Left cardiac atrium (tissue), 4 donors: ENCODE data around the gene RHBDL1. TPM values are rescaled to one million over a fixed set of nuclear protein-coding genes. Genes with fewer than 3 reads are reported as not detected.
A peak's percentile ranks its signal among the peaks of the same experiment; 100 is the strongest.

Experiments
- ATAC-seq, 2 donors: fragments of 200-7000 bp; cut with Tn5 transposase; one replicate each; pipeline ENCODE4 v1.9.1; 2020; ENCODE audit warnings: mild to moderate bottlenecking in 2 of 2, moderate library complexity in 2 of 2
- DNase-seq: peaks from one replicate; pipeline ENCODE4 v3.0.0-alpha.2; 2020
- intact Hi-C, 2 donors: fragments of 100-400 bp; cut with DNase I; formaldehyde crosslinking; loops; one replicate each; pipeline versions ENCODE4 v1.14.1 to v1.15.1; 2022 to 2023
- total RNA-seq, 2 donors: library from RNA; stranded (reverse); fragmentation: NEBNext Ultra II Directional; extraction: Animal tissue kit (Norgen Biotek cat#: 25700); gene quantifications; one replicate each; pipeline ENCODE4 v1.2.1, GENCODE V29; 2021
- donor health status: DM: no; HTN: yes; CAD: no.
- donor health status: DM: no; HTN: yes; CAD: no; lungs with severe emphysema.
- donor health status: DM: yes; HTN: yes; CAD: no.
- donor health status: Dilated cardiomyopathy.

RHBDL1 gene
- total RNA-seq, 2 donors from 2014 or later = 1.2 TPM

DNA sequence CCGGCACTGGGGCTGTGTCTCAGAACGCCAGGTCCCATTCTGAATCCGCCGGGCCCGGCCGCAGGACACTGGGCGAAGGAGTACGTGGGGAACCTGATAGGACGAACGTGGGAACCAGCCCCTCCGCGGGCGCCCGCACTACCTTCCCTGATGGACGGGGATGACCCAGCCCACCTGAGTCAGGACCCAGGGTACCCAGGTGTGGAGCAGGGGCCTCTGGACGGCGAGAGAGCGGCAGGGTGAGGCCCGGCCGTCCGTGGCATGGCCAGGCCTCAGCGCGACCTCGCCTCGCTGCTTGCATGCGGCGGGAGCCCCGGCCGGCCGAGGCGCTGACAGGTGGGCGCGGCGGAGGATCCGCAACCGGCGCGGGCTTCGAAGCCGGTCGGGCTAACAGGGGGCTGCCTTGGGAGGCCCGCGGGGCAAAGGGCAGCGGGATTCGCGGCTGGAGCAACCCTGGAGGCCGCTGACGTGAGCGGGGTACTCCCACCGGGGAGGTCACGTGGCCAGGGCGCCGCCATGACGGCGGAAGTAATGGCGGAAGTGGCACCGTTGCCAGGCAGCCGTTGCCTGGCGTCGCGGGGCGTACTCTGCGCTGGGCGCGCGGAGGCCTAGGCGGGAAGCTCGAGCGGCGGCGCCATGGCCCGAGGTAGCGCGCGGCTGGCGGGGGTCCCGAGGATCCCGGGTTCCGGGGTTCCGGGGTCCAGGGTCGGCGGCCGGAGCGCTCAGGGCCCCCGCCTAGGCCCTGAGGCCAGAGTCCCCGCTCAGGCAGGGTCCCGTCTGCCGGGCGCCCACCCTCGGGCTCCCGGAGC, 26.5 kb upstream of the RHBDL1 start, which contains the start of gene WDR90:
Gene WDR90, plus strand, starts transcription at position 585 of the 809 bp plus-strand sequence. Its CDS starts 52 bp downstream, at position 637.
- ATAC-seq (peak; percentile 93 to 94), DNase-seq (peak; percentile 97)
- intact Hi-C loops = no loop called here

DNA sequence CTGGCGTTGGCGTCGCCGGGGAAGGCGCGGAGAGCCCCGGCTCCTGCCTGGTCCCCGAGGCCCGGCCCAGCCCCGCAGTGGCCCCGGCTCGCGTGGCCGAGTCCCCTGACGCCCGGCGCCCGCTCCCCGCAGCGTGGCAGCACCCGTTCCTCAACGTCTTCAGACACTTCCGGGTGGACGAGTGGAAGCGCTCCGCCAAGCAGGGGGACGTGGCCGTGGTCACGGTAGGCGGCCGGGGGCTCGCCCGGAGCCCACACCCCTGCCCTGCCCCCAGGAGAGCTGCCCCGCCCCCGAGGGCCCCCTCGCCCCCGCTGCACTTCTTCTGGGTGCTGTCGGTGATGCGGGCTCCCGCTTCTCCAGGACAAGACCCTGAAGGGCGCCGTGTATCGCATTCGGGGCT, 25.8 kb upstream of the RHBDL1 start:
- DNase-seq (no peak), ATAC-seq (peak; percentile 1 to 2)
- intact Hi-C loops = no loop called here

DNA sequence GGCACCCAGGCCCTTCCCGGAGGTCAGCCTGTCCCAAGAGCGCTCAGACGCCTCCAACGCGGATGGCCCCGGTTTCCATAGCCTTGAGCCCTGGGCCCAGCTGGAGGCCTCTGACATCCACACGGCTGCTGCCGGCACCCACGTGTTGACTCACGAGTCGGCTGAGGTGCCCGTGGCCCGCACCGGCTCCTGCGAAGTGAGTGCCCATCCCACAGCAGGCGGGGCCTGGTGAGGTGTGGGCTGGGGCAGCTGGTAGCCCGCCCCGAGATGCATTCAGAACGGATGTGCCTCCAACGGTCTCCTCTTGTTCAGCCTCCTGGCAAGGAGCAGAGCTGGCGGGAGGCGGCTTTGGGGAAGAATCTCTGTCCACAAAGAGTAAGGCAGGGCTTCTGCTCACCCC, 23.6 kb upstream of the RHBDL1 start:
- ATAC-seq (no peak), DNase-seq (no peak)
- intact Hi-C loops = no loop called here

DNA sequence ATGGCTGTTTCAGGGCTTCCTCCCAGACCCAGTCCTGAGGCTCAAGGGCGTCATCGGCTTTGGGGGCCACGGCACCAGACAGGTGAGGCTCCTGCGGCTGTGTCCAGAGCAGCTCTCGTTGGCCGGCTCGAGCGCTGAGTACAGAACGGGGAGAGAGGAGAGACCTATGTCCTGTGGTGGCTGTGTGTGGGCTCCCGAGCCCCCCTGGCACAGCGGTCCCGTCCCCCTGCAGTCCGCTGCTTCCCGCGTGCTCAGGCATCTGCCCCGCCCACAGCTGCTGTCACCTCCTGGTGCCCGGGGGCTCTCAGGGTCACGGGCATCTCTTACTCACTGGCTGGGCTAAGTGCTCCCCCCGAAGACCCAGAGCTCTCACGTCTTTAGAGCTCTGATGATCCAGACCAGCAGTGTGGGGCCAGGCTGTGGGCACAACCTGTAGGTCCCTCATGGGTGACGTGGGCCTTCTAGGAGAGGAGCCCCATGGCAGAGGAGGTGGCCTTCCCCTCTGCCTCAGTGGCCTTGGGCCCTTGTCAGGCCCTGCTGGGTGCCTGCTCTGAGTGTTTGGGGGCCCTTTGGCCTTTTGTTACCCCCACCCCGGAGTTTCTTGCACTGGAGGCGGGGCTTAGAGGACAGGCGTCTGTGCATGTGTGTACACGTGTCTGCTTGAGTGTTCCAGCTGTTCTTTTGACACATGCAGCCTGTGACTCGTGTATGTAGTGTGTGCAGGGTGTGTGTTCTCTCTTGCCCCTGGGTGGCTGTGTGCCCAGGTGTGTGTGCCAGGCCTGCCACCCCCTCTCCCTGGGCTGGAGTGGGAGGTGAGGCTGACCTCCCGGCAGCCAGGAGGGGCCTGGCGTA, 22.8 kb upstream of the RHBDL1 start:
- no peak for ATAC-seq
- DNase-seq = no peak
- intact Hi-C loops = no loop called here

DNA sequence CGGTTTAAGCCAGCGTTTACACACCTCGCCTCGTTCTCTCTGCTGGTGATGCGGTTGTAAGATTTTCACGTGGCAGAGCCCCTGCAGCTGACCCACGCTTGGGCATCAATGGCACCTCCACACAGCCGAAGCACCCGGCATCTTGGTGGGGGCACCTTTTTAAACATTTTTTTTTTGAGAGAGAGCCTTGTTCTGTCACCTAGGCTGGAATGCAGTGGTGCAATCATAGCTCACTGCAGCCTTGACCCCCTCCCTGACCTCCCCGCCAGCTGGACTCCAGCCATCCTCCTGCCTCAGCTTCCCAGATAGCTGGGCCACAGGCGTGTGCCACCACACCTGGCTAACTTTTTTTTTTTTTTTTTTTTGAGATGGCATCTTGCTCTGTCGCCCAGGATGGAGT, 21.4 kb upstream of the RHBDL1 start:
- no peak for ATAC-seq
- intact Hi-C loops = no loop called here
- DNase-seq = no peak

DNA sequence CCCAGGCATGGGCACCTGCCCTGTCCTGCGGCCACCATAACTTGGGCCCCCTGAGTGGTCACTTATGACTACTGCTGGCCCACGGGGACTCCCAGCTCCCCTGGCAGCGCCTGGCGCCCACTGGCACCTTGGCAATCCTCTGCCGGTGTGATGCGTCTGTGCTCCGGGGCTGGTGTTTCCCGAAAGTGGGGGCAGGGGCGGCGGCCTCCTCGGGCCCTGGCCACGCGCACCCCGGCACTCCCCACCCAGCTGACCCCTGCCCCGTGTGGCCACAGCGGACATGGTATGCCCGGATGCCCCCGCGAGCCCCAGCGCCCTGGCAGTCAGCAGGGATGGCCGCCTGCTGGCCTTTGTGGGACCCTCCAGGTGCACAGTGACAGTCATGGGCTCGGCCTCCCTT, 18.0 kb upstream of the RHBDL1 start:
- ATAC-seq (no peak), DNase-seq (no peak)
- intact Hi-C loops = no loop called here

DNA sequence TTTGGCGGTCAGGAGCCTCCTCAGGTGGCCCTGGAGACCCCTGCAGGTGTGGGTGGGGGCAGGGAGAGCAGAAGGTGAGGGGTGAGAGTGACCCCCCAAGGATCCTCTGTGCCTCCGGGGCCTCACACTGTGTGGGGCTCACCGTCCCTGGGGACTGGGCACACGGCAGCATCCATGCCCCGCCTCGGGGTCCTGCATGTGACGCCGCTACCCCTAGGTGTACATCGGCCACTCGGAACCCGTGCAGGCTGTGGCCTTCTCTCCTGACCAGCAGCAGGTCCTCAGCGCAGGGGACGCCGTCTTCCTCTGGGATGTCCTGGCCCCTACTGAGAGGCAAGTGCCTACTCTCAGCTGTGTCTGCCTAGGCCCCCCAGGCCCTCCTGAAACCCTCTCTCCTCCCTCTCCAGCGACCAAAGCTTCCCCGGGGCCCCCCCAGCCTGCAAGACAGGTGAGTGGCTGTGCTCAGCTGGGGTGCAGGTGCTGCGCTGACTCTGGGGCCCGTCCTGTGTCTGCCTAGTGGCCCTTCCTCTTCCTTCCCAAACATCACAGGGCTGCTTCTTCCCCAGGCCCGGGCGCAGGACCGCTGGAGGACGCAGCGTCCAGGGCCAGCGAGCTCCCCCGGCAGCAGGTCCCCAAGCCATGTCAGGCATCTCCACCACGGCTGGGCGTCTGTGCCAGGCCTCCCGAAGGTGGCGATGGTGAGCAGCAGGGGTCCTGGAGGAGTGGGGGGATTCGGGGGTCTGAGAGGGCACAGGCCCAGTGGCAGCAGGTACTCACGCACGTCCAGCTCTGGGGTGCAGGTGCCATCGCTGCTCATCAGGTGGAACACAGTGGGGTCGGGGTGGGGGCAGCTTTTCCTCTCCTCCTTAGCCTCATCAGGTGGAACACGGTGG, 16.5 kb upstream of the RHBDL1 start:
- intact Hi-C loops = no loop called here

DNA sequence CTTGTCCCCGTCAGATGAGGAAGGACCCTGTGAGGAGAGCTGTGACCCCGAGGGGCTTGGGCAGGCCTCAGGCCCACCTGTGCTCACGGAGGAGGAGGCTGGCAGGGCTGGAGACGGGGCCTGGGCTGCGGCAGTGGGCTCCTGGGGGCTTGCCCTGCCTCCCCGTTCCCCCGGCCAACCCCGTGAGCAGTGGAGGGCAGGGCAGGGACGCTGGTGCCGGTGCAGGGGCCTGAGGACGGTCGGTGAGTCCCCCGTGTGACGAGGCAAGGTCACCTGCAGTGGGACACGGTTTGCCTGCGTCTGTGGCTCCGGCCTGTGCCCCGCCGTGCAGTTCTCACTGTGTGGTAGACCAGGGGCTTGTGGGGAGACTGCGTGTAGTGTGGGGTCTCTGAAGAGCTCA, 15.9 kb upstream of the RHBDL1 start:
- no peak for ATAC-seq
- no peak for DNase-seq
- intact Hi-C loops = loop anchor here in 1 of 2 donors (5.0 kb wide), 1 partner anchor 87 kb away; no protein-coding TSS in a partner anchor

More for the DNA sequence above, 16.5 kb upstream of the RHBDL1 start:
- ATAC-seq (no peak), DNase-seq (no peak)

DNA sequence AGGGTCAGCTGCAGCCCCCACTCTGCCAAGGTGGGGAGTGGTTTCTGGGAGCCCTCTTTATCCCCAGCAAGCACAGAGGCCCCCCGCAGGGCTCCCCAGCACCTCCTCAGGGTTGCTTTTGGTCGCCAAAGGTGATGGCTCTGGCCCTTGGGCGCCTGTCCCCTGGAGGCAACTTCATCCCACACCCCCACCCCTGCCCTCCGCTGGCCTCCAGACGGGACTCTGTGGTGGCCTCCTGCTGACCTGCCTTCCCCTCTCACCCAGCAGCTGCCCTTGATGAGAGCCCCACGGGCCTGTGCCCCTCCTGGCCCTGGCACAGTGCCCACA, 15.4 kb upstream of the RHBDL1 start:
- ATAC-seq (peak in 1 of 2 donors; percentile 1), DNase-seq (no peak)
- intact Hi-C loops = loop anchor here in 1 of 2 donors (5.0 kb wide), 1 partner anchor 88 kb away; no protein-coding TSS in a partner anchor

DNA sequence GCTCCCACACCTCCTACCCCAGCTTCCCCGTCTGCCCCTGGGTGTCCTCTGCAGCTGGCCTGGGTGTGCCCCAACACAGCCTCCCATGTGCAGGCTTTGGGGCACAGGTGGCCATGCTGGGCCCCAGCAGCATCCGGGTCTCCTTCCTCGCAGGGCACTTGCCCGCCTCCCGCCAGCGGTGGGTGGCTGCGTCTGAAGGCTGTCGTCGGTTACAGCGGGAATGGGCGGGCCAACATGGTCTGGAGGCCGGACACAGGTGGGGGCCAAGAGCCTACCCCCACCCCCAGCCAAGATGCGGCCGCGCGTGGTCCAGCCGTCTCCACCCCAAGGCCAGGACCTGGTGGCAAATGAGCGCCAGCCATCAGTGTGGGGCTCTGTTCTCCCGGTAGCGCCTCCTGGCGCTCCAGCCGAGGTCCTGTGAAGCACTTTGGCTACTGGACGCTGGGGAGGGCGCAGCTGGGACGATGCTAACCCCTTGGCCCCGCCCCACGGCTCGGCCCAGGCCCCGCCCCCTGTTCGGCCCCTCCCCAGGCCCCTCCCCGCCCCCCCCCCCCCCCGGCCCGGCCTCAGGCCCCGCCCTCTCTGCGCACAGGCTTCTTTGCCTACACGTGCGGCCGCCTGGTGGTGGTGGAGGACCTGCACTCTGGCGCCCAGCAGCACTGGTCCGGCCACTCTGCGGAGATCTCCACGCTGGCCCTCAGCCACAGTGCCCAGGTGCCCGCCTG, 14.8 kb upstream of the RHBDL1 start:
- ATAC-seq (peak; percentile 79 to 90), DNase-seq (peak; percentile 92)
- intact Hi-C loops = loop anchor here in 1 of 2 donors (5.0 kb wide), 1 partner anchor 88 kb away; no protein-coding TSS in a partner anchor

DNA sequence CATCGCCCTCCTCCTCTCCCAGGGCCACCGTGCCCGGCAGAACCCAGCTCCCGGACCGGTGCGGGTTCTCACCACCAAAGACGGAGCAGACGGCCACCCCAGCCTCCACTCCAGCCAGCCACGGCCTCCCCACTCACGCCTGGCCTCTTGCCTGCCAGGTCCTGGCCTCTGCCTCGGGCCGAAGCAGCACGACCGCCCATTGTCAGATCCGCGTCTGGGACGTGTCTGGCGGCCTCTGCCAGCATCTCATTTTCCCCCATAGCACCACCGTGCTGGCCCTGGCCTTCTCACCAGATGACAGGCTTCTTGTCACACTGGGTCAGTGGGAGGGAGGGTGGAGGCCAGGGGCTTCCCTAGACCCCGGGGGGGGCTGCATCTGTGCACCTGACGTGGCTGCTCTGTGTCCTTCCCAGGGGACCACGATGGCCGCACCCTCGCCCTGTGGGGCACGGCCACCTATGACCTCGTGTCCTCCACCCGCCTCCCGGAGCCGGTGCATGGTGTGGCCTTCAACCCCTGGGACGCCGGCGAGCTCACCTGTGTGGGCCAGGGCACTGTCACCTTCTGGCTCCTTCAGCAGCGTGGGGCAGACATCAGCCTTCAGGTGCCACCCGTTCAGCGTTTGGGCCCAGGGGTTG, 14.2 kb upstream of the RHBDL1 start:
- no peak for ATAC-seq
- DNase-seq = no peak

DNA sequence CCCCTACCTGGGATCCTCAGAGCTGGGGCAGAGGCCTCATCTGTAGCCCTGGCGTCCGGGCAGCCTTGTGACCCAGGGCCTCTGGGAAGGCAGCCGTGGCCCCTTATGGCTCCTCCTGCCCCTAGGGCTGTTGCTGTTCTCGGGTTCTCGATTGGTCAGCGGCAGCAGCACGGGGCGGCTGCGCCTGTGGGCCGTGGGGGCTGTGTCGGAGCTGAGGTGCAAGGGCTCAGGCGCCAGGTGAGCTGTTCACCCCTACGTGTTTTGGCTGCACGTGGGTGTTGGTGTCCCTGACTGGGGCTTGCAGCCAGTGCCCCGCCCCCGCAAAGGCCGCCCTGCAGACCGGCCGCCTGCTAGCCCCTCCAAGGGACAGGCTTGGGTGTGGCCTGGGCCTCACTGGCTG, 13.4 kb upstream of the RHBDL1 start:
- intact Hi-C loops = loop anchor here in 1 of 2 donors (5.0 kb wide), 1 partner anchor 90 kb away; no protein-coding TSS in a partner anchor
- DNase-seq = no peak
- ATAC-seq = no peak

More for the DNA sequence above, 14.2 kb upstream of the RHBDL1 start:
- intact Hi-C loops = loop anchor here in 1 of 2 donors (5.0 kb wide), 1 partner anchor 89 kb away; no protein-coding TSS in a partner anchor

DNA sequence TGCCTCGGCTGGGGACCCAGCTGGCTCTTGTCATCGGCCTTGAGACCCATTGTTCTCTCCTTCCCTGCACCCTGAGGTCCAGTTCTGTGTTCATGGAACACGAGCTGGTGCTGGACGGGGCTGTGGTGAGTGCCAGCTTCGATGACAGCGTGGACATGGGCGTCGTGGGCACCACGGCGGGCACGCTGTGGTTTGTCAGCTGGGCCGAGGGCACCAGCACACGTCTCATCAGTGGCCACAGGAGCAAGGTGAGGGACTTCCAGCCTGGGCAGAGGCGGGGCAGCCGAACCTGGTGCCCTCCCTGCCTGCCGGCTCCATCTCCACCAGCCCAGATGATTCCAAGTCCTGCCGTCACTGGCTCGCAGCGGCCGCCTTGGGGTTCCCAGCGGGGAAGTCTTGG, 12.9 kb upstream of the RHBDL1 start:
- DNase-seq (no peak), ATAC-seq (no peak)
- intact Hi-C loops = loop anchor here in 1 of 2 donors (5.0 kb wide), 1 partner anchor 90 kb away; no protein-coding TSS in a partner anchor

DNA sequence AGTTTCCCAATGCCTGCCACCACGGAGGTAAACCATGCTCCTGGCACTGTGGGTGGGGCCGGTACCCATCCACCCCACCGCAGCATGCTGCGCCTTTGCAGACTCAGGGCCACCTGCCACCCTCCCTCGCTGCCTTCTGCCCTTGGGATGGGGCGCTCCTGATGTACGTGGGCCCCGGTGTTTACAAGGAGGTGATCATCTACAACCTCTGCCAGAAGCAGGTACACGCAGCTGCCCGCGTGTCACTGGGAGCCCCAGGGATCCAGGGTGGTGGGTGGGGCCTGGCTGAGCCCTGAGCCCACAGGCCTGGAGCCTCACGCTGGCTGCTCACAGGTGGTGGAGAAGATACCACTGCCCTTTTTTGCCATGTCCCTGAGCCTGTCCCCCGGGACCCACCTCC, 8.9 kb upstream of the RHBDL1 start:
- intact Hi-C loops = loop anchor here in 1 of 2 donors (5.0 kb wide), 1 partner anchor 84 kb away; no protein-coding TSS in a partner anchor

DNA sequence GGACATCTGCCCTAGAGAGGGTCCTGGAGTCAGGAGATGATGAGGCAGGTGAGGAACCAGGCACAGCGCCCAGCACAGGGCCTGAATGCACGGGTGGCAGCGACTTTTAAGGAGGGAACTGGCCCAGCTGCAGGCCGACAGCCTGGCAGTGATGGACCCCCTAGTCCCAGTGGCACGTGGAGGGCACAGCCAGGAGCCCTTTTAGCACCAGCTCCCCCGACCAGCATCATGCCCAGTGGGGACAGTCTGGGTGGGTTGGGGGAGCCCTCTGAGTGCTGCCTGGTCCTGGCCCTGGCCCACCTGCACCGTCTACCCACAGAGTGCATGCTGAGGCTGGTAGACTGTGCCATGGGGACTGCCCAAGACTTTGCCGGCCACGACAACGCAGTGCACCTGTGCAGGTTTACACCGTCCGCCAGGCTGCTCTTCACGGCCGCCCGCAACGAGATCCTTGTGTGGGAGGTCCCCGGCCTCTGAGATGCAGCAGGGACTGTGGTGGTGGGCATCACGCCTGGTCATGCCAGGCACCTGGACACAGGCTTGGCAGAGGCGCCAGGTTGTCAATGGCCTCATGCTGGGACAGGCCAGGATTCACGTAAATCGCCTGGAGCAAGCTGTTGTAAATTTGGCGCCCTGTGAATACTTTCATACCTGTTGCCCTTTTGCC, 8.2 kb upstream of the RHBDL1 start:
- intact Hi-C loops = loop anchor here in 1 of 2 donors (5.0 kb wide), 1 partner anchor 85 kb away; no protein-coding TSS in a partner anchor
- ATAC-seq = no peak
- no peak for DNase-seq

More for the DNA sequence above, 8.9 kb upstream of the RHBDL1 start:
- no peak for DNase-seq
- no peak for ATAC-seq

DNA sequence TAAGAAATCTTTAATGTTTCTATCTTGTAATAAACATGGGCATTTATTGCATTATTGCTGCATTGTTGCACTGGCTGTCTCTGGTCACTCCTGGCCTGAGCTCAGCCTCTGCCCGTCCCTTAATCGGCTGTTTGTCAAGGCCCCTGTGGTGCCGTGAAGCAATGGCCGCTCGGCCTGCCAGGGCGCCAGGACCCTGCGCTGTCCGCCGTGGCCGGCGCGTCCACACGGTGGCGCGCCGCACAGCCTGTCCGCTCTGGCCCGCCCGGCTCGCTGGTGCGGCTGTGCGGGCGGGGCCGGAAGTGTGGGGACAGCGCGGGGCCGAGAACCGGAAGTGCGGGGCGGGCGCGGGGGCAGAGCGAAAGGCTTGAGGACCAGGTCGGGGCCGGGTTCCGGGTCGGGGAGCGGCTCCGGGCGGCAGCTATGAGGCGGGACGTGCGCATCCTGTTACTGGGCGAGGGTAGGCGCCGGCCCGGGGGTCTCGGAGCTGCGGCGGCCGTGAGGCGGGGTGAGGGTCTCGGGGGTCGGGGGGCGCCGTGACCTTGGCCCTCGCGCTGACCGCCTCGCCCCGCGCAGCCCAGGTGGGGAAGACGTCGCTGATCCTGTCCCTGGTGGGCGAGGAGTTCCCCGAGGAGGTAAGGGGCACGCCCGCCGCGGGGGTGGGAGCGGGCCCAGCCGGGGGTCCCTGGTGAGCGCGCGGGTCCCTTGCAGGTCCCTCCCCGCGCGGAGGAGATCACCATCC, 7.5 kb upstream of the RHBDL1 start, which contains the start of gene RHOT2:
Gene RHOT2, plus strand, starts transcription at position 353 of the 739 bp plus-strand sequence. Its CDS starts 68 bp downstream, at position 421.
- DNase-seq = peak; percentile 95
- peak; percentile 92 to 97 for ATAC-seq
- intact Hi-C loops = loop anchor here in 1 of 2 donors (5.0 kb wide), 1 partner anchor 86 kb away; no protein-coding TSS in a partner anchor
